ENCODE data around the gene BANK1.

- TF ChIP-seq CTCF (IDR thresholded peaks at IDR 0.05) (no peak), POLR2A (IDR thresholded peaks at IDR 0.05) (no peak)
Measured at GRCh38 chr4:101993842-101994775, 203.6 kb downstream of the BANK1 start.
